HG03060 (cell line): Measurements from ENCODE around the gene SQOR.

Source experiments
- ATAC-seq: cut with Tn5 transposase; IDR thresholded peaks from one replicate; pipeline ENCODE4 v1.9.1; 2021; ENCODE audit warnings: low read depth, moderate number of reproducible peaks; ENCODE audit not compliant: unreplicated experiment

SQOR gene

DNA sequence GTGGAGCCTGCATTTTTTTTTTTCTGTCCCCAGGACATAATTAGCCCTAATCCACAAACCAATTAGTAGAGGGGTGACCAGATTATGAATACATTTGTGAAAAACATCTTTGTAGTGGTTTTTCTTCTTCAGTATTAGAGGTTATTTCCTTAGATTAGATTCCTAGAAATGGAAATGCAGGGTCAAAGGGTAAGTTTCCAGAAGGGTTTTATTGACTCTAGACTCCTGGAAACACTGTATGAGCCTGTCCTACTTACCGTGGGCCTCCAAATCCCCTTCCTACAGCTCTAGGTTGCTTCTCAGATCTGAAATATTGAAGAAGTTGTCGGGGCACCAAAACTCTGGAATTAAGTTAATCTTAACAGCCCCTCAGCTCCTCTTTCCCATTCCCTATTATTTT lies 22.4 kb downstream of the SQOR start:
- ATAC-seq, result no peak

DNA sequence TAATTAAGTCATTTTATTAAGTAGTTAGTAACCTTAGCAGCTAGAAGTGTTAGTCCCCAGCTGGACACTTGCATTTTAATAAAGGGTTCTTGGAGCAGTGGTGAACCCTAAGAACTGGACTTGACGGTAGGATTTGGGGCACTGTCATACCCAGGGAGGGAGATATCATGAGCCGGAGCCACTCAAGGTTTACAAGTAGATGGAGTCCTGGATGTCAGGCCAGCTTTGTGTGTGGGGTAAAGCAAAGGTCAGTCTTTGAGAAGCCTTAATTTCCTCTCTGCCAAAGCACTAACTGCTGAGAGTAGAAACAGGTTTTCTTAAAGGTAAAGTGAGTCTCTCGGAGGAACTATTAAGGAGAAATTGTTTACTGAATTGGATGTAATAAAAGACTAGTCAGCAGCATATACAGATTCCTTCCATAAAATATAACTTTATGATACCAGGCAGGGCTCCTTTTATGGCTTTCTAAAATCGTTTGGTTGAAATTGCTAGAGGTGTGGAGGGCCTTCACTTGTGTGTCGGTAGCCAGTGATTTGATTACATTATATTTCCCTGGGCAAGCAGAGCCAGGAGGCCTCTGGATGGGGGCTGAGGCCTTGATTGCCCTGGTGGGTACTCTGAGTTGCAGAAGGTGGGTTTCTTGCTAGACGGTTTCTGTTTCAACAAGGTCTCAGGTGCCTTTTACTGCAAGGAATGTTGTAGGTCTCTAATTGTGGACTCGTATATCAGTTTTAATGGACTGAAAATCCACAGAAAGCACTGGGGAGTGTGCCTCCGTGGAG lies 23.1 kb downstream of the SQOR start:
- ATAC-seq, result no peak

DNA sequence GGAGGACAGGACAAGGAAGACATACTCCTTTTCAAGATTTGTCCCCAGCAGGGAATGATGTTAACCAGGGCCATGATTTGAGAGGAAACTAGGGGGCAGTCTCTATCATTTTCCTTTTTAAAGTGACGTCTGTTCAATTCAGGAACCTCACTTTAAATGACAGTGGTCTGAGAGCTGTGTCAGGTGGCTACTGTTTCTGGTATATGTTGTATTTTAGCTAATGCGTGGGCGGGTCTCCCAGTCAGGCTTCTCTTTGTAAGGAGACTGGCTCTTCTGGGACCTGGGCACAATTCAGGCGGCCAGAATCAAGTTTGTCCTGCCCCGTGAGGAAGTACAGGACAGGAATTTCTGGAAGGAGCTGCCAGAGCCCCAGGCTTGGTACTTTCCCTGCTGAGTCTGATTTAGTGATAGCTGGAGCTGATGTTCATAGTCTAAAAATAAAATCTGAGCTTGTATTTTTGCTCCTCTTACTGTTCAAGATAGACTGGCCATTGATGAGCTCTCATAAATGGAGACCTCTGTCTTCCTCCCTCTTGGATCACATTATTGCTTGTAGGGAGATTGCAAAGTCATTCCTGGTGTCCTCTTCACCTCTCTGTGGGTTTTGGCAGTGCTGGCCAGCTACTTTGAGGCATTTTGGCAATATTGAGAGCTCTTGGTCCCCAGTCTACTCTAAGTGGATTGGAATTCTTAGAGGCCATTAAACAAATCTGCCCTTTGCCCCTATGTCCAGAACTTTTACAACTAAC lies 25.6 kb downstream of the SQOR start:
- ATAC-seq, result no peak

DNA sequence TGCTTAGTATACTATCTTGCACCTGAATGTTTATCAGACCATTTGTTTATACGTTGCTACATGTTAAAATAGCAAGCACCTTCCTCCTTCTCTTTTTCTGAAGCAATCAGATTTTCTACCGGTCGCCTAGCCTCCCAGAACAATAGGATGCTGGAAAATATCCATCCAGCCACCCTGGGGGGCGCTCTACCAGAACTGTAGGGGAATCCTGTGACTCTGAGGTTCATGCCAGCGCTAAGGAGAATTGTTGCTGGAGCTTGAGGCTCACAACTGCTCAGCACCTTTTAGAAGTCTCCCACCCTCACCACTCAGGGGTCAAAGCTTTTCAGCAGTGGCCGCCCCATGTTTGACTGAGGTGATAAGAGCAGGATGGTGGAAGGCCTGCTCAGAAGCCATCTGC lies 27.5 kb downstream of the SQOR start:
- no peak for ATAC-seq

DNA sequence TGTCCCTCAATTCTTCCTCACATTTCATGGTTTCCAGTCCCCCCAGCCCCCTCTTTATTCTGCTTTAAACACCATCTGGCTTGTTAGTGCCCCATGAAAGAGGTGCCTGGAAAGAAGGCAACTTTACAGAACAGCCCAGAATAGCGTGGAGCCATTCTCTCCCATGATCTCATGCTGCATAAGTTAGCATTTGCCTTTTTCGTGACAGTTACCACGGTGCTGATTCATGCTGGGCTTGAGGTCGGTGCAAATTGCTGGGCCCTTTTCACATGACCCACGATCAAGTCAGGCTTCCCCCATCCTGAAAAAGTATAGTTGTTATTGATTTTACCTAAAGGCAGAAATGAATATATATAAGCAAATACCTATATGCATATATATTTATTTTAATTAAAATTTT lies 29.6 kb downstream of the SQOR start:
- ATAC-seq, result no peak

DNA sequence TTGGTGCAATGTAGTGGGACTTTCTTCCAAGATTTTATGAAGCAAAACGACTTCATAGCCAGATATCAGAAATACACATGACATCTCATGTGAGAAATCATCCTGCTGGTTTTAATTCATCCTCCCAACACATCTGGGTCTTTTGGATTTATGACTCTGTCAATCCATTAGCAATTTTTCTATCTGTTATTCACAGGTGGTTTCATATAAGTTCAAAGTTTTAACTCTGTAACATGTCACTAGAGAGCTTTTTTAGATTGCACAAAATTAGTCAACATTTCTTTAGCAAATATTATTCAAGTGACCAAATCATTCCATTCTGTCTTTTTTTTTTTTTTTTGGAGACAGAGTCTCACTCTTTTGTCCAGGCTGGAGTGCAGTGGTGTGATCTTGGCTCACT lies 30.4 kb downstream of the SQOR start:
- ATAC-seq, result no peak

DNA sequence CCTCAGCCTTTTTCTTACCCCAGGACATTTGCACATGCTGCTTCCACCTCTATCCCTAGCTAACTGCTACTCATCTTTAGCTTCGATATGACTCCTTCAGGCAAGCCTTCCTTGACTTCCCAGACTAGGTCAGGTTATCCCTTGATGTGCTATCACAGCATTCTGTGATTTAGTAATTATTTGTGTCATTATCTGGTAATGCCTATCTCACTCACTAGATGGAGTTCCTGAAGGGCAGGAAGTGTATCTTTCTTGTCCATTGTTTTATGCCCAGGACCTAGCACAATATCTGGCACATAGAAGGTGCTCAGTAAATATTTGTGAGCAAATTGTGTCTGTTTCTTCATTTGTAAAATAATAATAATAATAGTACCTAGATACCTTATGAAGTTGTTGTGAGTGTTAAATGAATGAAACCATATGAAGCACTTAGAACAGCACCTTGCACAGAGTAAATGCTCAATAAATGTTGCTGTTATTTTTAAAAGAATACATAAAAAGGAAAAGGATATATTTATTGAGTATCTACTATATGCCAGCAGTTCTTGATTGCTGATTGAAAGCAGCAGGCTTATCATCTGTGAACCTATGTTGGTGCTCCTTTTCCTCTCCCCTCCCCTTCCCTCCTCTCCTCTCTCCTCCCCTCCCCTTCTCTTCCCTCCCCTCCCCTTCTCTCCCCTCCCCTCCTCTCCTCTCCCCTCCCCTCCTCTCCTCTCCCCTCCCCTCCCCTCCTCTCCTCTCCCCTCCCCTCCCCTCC lies 31.5 kb downstream of the SQOR start:
- no peak for ATAC-seq

DNA sequence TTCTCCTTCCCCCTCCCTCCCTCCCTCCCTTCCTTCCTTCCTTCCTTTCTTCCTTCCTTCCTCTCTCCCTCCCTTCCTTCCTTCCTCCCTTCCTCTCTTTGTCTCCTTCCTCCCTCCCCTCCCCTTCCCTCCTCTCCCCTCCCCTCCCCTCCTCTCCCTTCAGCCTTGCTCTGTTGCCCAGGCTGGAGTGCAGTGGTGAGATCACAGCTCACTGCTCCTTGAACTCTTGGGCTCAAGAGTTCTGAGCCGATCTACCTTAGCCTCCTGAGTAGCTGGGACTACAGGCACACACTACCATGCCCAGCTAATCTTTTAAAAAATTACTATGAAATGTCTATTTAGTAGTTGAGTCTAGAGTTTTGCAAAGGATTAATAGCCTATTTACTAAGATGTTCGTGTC lies 32.2 kb downstream of the SQOR start:
- ATAC-seq, result no peak

DNA sequence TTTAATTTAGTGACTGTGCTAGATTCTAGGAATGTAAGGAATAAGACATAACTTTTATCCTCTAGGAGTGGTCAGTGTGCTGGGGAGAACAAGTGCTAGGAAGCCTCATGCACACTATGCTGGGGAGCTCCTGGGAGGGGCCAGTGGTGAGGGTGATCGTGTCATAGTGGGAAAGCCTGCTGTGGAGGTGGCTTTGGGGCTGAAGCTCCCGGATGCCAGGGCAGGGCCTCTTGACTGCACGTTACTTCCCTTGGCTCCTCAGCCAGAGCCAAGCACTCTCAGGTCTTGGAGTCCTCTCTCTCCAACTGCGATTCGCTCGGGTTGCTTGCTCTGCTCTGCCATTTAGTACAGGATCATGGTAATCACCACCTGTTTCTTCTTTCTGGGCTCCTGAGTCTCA lies 33.6 kb downstream of the SQOR start:
- no peak for ATAC-seq

DNA sequence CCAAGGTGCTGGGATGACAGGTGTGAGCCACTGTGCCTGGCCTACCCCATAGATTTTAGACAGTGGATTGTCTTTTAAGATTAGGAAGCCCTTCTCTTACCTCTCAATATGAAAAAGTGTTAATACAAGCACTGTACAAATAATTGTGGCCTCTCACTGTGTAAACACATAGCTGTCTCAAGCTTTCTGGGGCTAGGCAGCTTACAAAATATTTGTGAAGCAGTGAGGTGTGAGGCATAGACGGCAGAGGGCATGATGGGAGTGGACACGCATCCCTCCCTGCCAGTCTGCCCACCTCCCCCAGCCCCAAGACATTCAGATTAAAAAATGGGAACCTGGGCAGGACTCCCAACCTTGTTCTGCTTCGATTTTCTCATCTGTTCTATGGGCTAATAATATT lies 34.6 kb downstream of the SQOR start:
- ATAC-seq, result no peak

DNA sequence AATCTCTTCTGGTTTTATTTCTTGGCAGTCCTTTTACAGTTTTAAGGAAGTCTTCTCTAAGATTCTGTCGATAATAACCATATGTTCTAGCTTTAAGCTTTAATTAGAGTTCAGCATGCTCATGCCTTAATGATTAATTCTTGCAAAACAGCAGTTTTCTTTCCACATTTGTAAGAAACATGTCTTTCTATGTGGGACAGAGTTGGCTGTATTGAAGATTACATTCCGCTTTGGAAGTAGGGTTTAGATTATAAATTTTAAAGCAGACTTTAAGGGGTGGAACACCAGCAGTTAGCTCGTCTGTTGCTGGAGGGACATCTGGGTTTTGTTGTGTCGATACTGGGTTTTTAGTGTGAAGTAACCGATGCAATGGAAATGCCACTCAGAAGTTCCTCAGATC lies 35.3 kb downstream of the SQOR start:
- no peak for ATAC-seq

DNA sequence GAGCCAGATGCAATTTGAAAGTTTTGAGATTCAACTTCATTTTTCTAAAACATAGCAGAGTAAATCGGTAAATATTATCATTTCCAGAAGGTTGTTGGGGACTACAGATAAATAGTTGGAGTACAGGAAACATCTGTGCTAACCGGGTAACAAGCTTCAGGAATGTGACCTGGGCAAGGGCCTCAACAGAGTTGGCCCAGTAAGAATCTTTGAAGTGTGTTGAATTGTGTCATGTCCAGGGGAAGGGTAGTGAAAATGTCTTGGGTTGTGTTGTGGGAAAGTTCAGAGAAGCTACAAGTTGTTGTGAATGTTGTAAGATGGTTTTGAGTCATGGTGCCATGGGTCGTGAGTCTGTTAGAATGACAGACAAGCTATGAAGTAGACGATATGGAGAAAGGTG lies 35.7 kb downstream of the SQOR start:
- no peak for ATAC-seq

DNA sequence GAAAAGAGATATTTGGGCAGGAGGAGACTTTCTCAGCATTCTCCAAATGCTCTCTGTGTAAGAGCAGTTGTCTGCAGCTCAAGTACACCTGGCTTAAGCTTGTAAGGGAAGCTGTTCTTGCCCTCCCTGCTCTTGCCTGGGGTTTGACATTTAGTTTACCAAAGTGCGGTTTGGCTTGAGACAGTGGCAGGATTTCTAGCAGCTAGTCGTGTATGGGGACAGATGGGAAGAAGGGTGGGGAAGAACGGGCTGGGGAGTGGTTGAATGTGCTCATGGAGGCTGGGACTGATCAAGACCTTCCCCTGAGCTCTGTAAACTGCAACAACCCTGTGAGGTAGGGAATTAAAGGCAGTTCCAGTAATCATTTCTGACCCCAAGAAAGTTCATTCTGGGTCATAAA lies 39.8 kb downstream of the SQOR start:
- no peak for ATAC-seq

DNA sequence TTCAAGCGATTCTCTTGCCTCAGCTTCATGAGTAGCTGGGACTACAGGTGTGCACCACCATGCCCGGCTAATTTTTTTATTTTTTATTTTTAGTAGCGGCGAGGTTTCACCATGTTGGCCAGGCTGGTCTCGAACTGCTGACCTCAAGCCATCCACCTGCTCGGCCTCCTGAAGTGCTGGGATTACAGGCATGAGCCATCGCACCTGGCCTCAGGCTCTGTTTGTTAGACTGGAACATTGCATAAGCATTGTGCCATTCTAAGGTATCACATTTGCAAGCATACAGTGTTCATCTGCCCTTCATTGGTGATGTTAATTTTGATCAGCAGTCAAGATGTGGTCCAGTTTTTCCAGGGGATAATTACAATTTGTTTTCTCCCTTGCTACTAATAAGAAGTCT lies 43.0 kb downstream of the SQOR start:
- no peak for ATAC-seq

DNA sequence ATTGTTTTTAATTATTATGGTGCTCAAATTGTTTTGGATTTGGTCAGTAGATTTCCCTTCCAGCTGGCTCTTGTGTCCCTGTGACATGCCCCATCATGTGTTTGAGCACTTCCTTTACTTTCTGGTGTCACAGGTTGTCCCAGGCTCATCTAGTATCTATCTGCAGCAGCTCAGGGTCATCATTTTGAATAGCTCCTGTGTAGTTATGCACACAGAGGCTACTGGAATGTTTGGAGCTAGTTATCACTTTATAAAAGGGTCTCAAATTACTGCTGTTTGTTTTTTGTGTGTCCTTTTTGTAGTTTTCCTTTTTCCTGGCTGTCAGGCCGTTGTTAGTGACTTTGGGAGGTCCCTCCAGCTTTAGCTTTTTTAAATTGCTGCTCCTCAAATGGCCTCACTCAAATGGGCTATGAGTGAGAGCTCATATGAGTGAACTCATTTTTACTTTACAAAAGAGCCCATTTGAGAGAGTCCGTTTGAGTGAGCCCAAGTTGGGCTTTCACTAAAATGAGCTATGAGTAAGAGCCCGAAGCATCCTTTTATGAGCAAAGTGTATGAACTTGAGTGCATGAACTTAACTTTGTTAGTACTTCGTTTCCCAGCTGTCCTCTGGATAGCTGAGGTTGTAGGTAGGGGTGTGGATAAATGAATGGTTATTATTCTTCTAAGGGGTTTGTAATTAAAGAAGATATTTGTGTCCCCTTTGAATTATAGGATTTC lies 43.8 kb downstream of the SQOR start:
- ATAC-seq, result no peak

DNA sequence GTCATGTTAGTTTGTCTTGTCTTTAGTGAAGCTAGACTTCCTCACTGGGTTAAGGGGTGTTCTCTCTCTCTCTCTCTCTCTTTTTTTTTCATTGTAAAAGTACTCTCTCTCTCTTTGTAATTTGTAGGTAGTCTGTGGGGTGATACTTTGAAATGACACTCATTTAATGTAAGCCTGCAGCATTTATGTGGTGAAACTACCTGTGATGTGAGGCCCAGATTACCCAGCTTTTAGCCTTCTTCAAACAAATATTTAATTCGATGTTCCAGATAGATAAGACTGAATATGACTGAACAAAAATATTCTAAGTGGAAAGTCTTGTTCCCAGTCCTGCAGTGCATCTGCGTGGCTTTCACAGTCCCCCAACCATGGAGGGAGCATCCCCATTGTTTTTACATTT lies 49.7 kb downstream of the SQOR start:
- ATAC-seq, result no peak

DNA sequence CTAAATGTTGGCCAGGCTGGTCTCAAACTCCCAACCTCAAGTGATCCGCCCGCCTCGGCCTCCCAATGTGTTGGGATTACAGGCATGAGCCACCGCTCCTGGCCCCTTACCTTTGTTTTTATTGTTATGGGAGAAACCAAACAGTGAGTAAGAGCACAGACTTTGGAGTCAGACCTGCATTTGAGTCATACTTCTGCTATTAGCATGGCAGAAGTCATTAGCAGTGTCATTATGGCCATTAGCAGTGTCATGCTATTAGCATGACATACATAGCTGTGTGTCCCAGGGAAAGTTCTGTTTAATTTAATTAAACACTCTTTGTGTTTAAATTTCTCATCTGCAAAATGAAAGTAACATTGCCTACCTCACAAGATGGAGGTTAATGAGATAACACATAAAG lies 54.8 kb downstream of the SQOR start:
- ATAC-seq, result no peak

DNA sequence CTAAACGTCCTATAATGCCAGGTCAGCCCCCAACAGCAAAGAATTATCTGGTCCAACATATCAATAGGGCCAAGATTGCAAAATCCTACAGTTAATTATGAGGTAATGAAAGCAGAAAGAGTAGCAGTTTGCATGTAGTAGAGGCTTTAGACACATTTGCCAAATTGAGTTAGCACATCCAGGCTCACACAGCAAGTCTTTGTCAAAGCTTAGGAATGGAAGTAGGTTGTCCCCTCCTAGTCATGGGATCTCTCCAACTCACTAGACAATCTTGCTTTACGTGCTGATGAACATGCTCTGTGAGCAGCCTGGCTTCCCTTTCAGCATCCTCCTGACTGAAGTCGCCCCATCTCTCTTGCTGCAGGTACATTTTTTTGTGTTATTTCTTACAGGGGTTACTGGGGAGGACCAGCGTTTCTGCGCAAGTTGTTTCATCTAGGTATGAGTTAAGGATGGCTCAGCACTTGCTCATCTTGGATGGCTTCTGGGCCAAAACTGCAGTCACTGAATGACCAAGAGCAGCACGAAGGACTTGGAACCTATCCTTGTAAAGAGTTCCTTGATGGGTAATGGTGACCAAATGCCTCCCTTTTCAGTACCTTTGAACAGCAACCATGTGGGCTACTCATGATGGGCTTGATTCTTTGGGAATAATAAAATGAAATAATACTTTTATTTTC lies 55.9 kb downstream of the SQOR start:
- no peak for ATAC-seq

DNA sequence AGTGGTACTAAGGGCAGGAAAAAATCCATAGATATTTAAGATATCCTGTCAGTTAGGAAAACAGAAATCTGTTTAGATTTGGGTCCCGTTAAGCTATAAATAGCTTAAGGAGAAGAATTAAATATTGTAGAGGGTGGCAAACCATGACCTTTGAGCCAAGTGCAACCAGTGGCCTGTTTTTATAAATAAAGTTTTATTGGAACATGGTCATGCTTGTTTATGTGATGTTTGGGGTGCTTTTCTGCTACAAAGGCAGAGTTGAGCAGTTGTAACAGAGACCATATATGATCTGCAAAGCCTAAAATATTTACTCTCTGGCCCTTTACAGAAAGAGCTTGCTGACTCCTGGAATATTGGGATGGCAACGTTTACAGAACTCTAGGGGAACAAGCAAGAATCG lies 66.3 kb downstream of the SQOR start:
- no peak for ATAC-seq

DNA sequence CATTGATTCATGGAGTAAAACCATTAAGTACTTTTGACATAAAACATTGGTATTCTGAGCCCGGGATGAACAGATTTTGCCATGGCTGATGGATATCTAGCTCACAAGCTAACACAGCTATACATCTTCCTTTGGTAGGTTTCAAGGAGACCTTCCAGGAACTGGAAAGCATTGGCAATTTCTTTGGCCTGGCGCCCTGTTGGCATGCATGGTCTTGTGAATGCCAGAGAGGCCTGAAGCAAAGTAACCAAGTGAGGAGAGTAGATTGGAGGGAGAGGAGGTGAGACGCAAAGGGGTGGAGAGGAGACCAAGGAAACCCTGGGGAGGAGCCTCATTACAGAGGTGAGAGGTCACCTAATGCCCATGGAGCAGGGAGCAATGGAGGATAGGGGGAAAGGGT lies 67.2 kb downstream of the SQOR start:
- ATAC-seq, result no peak
